Right hindlimb (tissue), 1 donor: ENCODE measurements around the gene TMEM126A.

Source experiments
- DNase-seq: peaks from one replicate; pipeline ENCODE4 v3.0.0-alpha.2; 2018

The TMEM126A gene

DNA sequence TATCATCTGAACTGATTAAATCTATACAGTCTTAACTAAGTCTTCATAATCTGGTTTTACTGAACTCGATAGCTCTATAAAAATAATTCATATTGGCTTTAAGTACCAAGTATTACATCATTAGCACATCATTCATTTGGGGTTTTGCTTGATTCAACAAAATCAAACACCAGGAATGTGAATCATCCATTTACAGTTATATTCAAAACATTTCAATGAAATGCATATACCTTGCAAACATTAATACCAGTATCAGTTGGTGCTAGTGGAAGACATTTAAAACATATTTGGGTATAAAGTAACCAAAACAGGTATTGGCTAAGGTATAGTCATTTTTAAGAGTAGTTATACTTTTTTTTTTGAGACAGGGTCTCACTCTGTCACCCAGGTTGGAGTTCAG, 50.4 kb downstream of the TMEM126A start:
- DNase-seq, result no peak

DNA sequence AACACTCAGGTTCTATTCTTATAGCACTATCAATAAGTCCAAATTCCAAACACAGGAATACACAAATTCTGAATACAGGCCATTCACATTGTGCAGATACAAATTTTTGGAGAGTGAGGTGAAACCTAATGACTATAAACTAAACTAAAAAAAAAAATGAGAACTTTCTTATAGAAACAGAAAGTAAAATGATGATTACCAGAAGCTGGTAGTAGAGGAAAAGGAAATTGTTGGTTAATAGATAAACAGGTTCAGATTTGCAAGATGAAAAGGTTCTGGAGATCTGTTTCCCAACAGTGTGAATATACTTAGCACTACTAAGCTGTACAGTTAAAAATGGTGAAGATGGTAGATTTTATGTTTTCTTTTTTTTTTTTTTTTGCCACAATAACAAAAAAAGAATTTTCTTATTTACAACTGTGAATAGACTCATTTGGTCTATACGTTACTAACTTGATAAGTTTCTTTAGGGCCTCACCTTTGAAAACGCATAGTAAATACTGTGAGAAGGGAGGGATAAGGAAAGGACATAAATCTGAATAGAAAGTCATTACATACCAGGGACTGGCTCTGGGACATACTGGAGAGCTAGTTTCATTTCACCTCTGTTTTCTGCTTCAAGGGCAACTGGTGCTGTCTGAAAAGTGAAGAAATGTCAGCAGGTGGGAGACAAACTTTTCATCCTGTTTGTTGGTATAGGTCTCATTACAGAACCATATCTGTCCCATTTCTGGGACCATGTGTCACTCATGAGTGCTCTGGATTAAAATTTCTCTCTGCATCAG, 52.4 kb downstream of the TMEM126A start:
- DNase-seq, result no peak

GRCh38 chr11:85704967-85705366, 57.2 kb downstream of the TMEM126A start:
- no peak for DNase-seq

- DNase-seq, result no peak
These were observed 58.0 kb downstream of the TMEM126A start for GRCh38 chr11:85705800-85706199.
